ENCODE measurements around the gene OR2H2.

The OR2H2 gene

GRCh38 chr6:29593199-29593855, 8.4 kb downstream of the OR2H2 start:
- DNase-seq, result no peak

DNA sequence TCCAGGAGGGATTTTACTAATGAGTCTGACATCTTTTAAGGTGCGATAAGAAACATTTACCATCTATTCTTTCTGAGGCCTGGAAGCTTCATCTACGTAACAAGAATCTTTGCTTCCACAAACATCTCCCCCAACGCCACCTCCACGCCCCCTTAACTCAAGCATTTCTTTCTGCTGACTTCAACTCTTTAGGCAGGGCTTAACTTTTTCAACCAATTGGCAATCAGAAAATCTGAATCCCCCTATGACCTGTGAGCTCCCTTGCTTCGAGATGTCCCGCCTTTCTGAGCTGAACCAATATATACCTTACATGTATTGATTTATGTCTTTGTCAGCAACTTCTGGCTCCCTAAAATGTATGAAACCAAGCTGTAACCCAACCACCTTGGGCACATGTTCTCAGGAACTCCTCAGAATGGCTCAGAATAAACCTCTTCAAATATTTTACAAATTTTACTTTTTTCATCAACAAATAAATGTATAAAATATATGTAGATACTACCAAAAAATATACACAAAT, 11.5 kb downstream of the OR2H2 start:
- no peak for DNase-seq

DNA sequence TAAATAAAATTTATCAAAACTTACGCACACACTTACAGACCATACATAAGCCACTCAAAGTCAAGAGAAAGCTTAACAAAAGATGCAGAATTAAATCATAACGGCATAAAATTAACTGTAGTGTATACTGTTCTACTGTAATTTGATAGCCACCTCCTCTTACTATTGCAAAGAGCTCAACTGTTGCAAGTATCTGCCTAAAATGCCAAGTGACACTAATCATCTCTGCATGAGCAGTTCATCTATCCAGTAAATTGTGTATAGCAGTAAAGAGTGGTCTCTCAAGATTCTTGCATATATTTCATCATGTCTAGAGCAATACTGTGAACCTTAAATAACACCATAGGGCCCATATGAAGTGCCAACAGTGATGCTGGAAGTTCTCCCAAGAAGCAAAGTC, 12.3 kb downstream of the OR2H2 start:
- no peak for DNase-seq

GRCh38 chr6:29598172-29598747, 13.3 kb downstream of the OR2H2 start:
- no peak for DNase-seq

DNA sequence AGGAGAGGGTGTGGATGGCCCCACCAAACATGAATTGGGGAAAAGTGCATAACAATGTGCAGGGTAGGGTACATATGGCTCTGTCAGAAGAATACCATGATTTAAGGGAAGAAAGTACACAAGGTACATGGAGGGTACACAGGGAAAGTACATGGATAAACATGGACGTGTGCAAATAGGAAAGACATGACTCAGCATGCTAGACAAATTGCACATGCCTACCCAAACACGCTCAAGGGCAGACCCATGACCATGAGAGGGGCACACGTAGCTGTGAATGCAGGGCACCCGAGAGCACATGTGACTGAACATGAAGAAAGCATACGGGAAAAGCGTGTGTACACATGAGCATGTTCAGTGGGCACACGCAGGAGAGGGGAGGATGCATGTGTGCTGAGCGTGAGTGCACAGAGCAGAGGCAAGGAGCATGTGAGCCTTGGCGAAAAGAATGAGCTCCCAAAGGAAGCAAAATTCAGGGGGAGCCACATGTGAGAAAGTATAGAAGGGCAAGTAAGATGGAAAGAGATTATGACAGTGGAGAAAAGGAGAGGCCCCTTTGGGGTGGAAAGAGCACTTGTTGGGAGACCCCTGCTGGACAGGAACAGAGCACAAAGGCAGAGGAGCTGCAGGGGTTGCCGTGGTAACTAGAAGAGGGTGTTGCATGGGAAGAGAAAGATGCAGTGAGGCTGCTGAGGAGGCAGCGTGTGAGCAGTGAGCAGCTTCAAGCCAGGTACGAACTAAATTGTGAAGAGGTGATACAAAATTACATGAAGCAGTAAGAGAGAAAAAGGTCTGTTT, 17.8 kb downstream of the OR2H2 start:
- DNase-seq, result no peak

DNA sequence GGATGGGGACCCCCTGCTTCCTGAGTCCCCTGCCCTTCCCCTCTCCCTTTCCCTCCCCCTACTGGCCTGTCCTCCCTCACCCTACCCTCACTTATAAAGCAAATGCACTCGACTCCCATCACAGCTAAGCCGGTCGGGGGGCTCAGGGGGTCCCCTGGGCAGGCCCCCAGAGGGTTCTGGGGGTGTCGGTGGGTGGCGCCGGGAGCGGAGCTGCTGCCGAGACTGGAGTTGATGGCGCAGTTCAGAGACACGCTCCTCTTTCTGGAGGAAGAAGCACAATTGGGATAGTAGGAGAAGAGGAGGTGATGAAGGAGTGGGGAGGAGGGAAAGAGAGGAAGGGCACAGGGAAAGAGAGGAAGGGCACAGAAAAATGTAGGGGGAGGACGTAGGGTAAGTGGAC, 18.5 kb downstream of the OR2H2 start:
- DNase-seq, result no peak

DNA sequence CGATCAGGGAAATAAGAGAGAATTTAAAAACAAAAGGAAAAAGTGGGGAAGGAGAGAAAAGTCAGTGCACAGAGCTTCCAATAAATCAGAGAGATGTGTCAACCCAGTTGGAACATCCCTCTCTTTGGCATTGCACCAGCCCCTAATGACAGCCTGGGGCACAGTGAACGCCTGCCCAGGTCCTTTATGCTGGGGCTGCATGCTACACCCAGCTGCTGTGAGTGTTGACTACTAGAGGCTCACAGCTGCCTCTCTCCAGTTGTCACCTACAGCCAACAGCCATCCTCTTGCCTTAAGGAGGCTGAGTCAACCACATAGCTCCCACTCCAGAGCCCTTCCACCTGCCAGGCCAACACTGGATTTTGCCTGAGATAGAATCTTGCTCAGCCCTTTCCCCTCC, 19.0 kb downstream of the OR2H2 start:
- no peak for DNase-seq

DNA sequence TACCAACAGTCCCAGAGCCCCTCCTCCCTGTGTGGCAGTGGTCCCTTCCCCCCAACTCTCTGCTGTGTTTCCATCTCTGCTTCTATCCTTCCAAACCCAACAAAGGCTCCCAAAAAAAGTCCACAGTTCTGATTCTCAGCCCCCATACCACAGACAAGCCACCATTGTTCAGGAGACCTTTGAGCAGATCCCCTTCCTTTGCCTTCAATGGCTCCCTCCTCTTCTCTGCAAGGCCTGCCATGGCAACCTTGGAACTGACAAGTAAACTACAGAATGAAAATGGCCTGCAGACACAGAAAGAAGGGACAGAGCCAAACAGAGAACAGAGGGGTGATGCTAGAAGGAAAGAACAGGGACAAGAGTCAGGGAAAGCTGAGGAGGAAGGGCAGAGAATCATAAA, 23.2 kb downstream of the OR2H2 start:
- DNase-seq, result no peak

DNA sequence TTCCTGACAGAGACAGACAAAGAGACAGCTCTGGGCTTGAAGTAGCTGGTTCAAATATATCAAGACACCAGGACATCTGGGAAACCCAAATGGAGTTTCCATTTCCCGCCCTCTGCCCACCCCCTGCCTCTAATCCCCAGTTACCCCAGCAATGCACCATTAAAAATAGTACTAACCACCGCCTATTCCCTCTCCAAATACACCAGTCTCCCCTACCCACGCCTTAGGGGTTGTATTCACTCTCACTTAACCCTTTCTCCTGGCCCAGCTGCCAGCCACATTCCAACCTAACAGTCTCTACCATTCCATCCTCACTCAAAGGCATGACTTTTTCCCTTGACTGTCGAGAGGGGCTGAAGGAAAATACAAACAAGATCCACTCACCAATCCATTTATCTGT, 25.6 kb downstream of the OR2H2 start:
- no peak for DNase-seq

DNA sequence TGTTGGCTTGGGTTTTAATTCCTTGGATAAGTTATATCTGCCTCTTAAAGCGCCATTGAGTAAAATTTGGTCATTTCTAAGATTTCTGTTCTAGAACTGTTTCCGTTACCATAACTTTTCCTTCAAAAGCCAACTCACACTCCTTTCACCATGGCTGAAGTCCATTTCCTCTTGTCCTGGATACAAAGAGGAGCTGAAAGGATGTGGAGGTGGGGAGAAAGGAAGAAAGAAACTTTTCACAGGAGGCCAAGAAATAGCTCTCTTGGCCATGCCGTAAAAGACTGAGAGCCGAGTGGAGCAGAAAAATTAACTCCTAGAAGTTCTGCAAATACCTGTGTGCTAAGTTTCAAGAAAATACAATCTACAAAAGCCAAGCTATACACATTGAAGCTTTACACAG, 26.5 kb downstream of the OR2H2 start:
- DNase-seq, result no peak

DNA sequence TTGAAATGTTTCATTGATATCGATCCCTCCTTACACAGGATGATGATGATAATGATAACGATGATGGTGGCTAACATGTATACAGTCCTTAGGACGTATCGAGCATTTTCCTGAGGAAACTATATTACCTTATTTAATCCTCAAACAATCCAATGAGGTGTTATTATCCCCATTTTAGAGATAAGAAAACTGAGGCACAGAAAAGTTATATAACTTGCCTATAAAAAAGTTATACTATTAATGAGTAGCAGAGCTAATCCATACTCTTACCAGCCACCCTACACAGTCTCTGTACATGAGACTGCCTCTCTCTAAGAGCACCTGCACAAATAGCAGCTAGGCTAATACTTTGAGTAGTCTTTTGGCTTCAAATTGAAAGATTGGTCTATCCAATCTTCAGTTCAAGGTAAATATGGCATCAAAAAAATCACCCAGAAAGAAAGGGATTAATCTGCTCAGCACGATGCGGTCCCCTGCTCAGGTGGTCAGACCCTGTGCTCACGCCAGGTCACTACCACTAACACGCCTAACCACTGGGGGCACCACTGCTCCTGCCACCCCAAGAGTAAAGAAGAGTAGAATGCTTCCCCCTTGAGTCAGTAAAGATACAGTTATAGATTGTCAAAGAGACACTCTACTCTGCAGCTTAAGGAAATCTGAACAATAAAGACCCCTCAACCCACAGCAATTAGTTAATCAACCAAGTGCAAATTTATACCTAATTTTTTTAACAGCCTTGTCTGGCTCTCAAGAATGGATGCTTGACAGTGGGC, 33.0 kb downstream of the OR2H2 start:
- DNase-seq, result no peak

- no peak for DNase-seq
These were observed 34.7 kb downstream of the OR2H2 start for GRCh38 chr6:29619578-29620160.

GRCh38 chr6:29620630-29621029, 35.7 kb downstream of the OR2H2 start:
- DNase-seq, result no peak

DNA sequence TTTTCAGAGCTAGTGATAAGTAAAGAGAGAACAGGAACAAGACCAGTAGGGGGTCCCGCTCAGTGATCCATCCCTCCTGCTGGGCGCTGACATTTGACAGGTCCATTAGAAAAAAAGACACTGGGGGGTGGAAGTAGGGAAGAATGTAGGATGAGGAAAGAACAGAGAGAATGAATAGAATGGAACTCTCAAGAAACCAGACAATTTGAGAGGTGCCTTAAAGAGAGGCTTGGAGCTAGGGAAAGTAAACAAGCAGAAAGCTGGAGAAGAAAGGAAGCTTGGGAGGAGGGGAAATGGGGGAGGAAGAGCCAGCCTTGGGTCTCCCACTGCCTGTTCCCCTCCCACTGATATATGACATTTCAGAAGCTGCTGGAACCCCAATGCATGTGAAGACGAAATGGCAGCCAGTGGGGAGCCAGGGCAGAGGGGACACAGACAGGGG, 39.6 kb downstream of the OR2H2 start:
- no peak for DNase-seq

DNA sequence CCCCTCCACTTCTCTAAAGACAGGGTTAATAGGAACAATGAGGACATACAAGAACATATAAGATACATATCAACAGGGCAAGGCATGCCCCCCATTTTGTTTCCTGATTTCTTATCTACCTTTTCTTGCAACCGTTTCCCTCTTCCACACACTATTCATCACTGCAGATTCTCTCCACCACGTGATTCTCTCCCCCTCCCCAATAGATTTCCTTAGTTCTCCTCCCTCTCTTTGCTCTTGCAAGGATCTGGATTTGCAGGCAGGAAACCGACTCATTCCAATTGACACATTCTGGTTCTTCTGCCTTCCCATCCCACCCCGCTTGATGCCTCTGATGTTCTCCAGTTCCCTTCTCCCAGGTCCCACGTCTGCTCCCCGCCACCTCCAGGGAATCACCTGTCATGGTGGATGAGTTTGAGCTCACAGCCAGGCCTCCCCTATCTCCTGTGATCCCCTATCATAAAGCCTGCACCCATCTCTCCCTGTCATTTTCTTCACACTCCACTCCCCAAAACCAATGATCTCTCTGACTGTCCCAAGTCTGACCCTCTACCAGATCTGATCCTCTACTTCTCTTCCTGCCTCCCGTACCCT, 40.5 kb downstream of the OR2H2 start:
- no peak for DNase-seq

DNA sequence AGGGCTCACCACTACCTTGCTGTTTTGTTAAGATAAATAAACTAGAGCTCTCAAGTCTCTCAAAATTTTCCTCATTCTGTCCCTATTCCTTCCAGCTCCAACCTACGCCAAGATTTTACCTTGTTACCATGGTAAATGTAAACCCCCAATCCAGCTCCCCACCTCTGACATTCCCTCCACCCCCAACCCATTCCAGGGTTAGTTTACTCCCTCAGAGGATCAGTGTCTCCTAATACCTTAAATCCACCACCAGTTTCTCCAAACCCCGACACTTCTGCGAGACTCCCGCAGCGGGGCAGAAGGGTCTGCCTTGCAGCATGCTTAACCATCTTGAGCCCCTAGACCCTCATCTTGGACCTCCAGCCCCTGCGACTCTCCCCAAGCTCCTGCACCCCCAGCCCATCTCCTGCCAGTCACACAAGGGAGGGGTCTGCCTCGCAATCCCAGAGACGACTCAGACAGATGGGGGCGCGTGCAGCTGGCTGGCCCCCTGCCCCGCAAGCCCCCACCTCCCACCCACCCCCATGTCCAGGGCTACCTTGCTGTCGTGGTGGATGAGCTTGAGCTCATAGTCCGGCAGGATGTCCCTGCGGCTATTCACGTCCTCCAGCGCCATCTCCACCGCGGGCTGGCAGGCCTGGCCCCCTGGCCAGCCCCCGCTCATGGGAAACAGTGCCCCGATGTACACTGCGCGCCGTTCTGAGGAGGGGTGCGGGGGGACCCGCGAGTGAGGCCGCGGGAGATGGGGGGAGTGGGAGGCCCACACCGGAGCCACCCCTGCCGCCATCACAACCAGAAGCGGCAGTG, 42.2 kb downstream of the OR2H2 start:
- no peak for DNase-seq

DNA sequence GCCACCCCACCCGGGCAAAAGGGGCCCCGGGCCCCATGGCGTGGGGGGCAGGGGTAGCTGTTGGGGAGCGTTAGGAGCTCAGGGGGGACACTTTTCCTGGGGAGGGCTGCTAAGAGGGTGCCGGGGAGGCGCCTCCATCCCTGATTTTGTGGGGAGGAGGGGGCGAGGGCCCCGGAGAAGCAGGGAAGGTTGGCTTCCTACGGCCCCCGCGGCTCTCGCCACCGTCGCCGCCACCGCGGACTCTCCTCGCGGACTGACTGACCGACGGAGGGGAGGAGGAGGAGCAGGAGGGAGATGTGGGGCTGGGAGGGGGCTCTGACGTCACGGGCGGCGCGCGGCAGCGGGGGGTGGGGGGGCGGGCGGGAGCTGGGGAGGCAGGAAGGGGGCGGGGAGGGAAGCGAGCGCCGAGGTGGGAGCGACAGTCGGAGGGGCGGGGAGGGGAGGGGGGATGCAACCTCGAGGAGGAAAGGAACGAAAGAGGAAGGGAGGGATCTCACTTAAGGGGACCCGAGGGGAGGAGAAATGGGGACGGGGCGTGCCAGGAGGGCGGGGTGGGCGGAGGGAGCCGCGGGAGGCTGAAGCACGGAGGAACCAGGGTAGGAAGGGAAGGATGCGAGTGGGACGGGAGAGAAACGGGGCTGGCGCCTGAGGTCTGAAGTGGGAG, 43.0 kb downstream of the OR2H2 start:
- DNase-seq, result peak; percentile 15

- peak; percentile 2 for DNase-seq
These were observed 43.7 kb downstream of the OR2H2 start for GRCh38 chr6:29628419-29629281.

DNA sequence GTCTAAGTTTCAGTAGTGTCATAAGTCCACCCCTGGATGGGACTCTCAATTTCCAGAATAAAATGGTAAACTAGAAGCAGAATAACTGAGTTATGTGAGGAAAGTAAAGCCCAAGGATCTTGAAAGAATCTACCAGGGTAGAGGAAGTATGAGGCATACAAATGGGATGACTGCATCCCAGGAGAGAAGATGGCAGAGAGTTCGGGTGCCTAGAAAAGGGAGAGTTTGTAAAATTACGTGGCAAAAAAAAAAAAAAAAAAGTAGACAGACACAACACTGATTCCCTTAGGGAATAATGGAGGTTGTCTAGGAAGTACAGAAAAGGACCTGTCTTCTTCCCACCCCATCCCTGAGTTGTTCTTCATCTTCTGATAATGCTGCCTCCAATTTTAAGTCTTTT, 44.6 kb downstream of the OR2H2 start:
- DNase-seq, result no peak

- no peak for DNase-seq
These were observed 45.4 kb downstream of the OR2H2 start for GRCh38 chr6:29630315-29630714.

Measured in GOT3 (cell line).